Mucosa of descending colon (tissue), 3 donors: ENCODE measurements around the gene C9orf40. TPM values are rescaled to one million over a fixed set of nuclear protein-coding genes. Genes with fewer than 3 reads are reported as not detected.
A peak's percentile ranks its signal among the peaks of the same experiment; 100 is the strongest.

Experiments
- ATAC-seq: fragments of 200-7000 bp; cut with Tn5 transposase; one replicate; pipeline ENCODE4 v1.9.1; 2020; ENCODE audit warnings: mild to moderate bottlenecking, moderate library complexity
- DNase-seq, 3 donors: peaks; one replicate each; pipeline ENCODE4 v3.0.0-alpha.2; 2020
- H3K36me3 ChIP-seq: fragments of 200-600 bp; one replicate; pipeline ENCODE4 v1.8.0; 2021; ENCODE audit warnings: low read depth, mild to moderate bottlenecking
- H3K4me1 ChIP-seq: fragments of 200-600 bp; one replicate; pipeline ENCODE4 v1.8.0; 2021; ENCODE audit warnings: low read depth, mild to moderate bottlenecking
- H3K4me3 ChIP-seq: fragments of 200-600 bp; one replicate; pipeline ENCODE4 v1.8.0; 2021; ENCODE audit warnings: mild to moderate bottlenecking
- H3K9me3 ChIP-seq: fragments of 200-600 bp; one replicate; pipeline ENCODE4 v1.8.0; 2021; ENCODE audit warnings: mild to moderate bottlenecking
- CTCF ChIP-seq: fragments of 200-600 bp; IDR thresholded peaks from one replicate; pipeline ENCODE4 v1.8.0; 2022; ENCODE audit warnings: antibody characterized with exemption, mild to moderate bottlenecking
- intact Hi-C, 2 donors: fragments of 100-400 bp; cut with DNase I in 1 of 2; cut with micrococcal nuclease in 1 of 2; formaldehyde crosslinking; loops; one replicate each; pipeline versions ENCODE4 v1.11.0 to v1.11.1; 2022; cut with DNase I, micrococcal nuclease
- long read RNA-seq, 2 donors: library from polyadenylated mRNA; unstranded; transcript quantifications; one replicate each; pipeline ENCODE4 v2.0.0, GENCODE V29; 2019 to 2021
- total RNA-seq, 3 donors: library from RNA; stranded (reverse); fragmentation: NEBNext Ultra II Directional in 2 of 3; extraction: Animal tissue kit (Norgen Biotek cat#: 25700) in 2 of 3; gene quantifications; one replicate each; pipeline versions ENCODE4 v1.2.1 to v1.2.4, GENCODE V29; 2021 to 2023
- donor health status: DM: no; HTN: no; CAD: no; lungs with moderate emphysema.
- donor health status: DM: no; HTN: no; CAD: no.
- donor health status: DM: no; HTN: yes; CAD: no.

Gene C9orf40, protein sequence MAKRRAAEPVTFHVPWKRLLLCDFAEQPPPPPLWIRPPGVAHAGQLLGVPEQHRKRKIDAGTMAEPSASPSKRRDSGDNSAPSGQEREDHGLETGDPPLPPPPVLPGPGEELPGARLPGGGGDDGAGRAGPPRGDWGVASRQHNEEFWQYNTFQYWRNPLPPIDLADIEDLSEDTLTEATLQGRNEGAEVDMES
- total RNA-seq, result 1 to 10 TPM; 7.8 to 8.9 (median 7.8) TPM
- long read RNA-seq, donor 1, transcript C9orf40-201 (2 exons, 2,327 nt), result major isoform, 30 of 33 reads
- long read RNA-seq, donor 1, partial matches to known transcripts, result 0 of 33 reads
- long read RNA-seq, donor 1, other reads (novel, unspliced or antisense), result 3 of 33 reads
- long read RNA-seq, donor 2, partial matches to known transcripts, result 0 of 1 reads
- long read RNA-seq, donor 2, other reads (novel, unspliced or antisense), result 0 of 1 reads

GRCh38 chr9:74952201-74953151 lies at the start of gene C9orf40:
Gene C9orf40 (minus strand): TSS chr9:74952912. CDS start chr9:74952611, 301 bp downstream.
- no peaks in the 10 kb centered on the region for H3K4me1 ChIP-seq
- H3K9me3 ChIP-seq, result no peaks in the 10 kb centered on the region
- ATAC-seq (peak; percentile 98), DNase-seq (peak; percentile 94 to 97 (median 95))
- H3K4me3 ChIP-seq, result peak within 1 kb of the TSS; percentile 79
- intact Hi-C loops, result loop anchor here (10.0 kb wide), 2 partner anchors 52 to 122 kb away; no protein-coding TSS in a partner anchor
- no peaks in the 10 kb centered on the region for H3K36me3 ChIP-seq
- TF ChIP-seq CTCF, result peak; percentile 86

DNA sequence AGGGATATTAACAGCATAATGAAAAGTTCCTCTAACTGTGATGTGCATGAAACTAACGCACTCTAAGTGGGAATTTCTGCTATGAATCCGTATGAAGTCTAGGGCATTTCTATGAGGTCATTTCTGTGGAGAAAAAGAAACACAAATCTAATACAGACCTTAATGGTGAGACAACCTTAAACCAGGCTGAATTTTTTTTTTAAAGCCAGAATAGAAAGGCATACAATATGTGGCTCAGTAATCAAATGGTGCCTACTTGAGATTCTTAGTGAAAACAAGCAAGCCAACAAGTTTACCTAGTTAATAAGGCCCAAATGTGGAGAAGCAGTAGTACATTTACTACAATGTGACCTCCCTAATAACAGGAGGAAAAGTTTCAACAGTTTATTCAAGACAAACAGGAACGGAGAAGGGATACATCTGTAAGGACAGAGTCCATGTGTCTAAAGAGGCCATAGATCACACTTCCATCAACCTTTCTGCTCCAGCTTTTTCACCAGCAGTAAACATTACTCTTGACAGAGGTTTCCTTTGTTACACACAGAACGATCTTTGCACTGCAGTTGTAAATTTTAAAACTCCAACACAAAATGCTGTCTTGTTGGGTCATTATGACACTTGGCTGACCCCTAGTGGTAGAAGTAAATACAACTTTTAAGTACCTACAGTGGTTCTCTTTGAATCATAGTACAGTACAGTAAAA lies 49.2 kb upstream of the C9orf40 start:
- H3K36me3 ChIP-seq, result peaks cover 7% of the 10 kb centered on the region
- no peak overlapping the region for H3K4me3 ChIP-seq
- intact Hi-C loops, result loop anchor here (5.0 to 10.0 kb wide), 3 partner anchors 47 to 230 kb away; partner anchors contain the start of gene C9orf40 (in 1 of the 2)
- TF ChIP-seq CTCF, result peak; percentile 60
- ATAC-seq (peak; percentile 99), DNase-seq (peak in 1 of 3 donors; percentile 45)
- H3K4me1 ChIP-seq, result peaks cover 14% of the 10 kb centered on the region
- no peaks in the 10 kb centered on the region for H3K9me3 ChIP-seq

DNA sequence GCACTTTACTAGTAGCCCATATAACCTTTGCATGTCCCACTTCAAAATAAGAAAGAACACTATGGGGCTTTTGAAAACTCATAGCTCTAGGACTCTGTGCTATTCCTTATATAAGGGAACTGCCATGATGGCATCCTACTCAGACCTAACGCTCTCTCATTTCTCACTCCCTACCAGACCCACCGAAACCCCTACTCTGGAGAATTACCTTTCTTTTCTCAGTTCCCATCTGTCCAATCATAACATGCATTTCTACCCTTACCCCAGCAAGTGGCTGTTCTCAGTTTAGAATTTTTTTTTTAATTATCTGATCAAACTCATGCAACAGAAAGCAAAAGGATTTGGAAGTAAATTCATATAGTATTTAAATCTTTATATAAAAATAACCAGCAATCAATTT lies 48.1 kb upstream of the C9orf40 start:
- no peak for ATAC-seq
- Histone ChIP-seq H3K36me3 (peaks cover 7% of the 10 kb centered on the region), H3K4me1 (peaks cover 14% of the 10 kb centered on the region), H3K4me3 (no peak overlapping the region), H3K9me3 (no peaks in the 10 kb centered on the region)
- no peak for TF ChIP-seq CTCF
- intact Hi-C loops, result loop anchor here (5.0 to 10.0 kb wide), 3 partner anchors 46 to 229 kb away; partner anchors contain the start of gene C9orf40 (in 1 of the 2)
- no peak for DNase-seq

GRCh38 chr9:74985041-74985440 lies 32.3 kb upstream of the C9orf40 start:
- intact Hi-C loops, result no loop called here
- DNase-seq (no peak), ATAC-seq (no peak)
- Histone ChIP-seq H3K4me3 (no peak overlapping the region), H3K36me3 (no peaks in the 10 kb centered on the region), H3K4me1 (no peaks in the 10 kb centered on the region), H3K9me3 (no peaks in the 10 kb centered on the region)
- TF ChIP-seq CTCF, result no peak

DNA sequence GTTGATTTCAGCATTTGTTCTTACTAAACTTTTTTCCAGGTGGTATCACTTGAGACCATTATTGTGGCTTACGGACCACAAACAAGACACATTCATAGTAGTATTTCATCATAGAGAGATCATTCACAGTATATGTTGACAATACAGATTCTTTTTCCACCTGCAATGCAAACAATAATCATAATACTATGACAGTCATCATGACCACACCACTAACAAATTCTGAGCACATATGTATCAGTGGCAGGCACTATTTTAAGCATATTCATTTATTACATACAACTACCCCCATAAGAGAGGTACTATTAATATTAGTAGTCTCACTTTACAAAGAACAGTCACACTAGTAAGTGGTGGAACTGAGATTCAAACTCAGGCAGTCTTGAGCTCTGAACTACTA lies 31.0 kb upstream of the C9orf40 start:
- intact Hi-C loops, result no loop called here
- Histone ChIP-seq H3K9me3 (no peaks in the 10 kb centered on the region), H3K4me1 (no peaks in the 10 kb centered on the region), H3K36me3 (no peaks in the 10 kb centered on the region), H3K4me3 (no peak overlapping the region)
- no peak for ATAC-seq
- no peak for DNase-seq
- no peak for TF ChIP-seq CTCF
